H9 (cell line): ENCODE results near the gene DKK3. TPM values are rescaled to one million over a fixed set of nuclear protein-coding genes. Genes with fewer than 3 reads are reported as not detected.

Experiments
- DNase-seq: peaks from one replicate; pipeline ENCODE4 v3.0.0-alpha.2; 2017
- H2AFZ ChIP-seq: one replicate; pipeline ENCODE4 v1.6.1; 2013; ENCODE audit warnings: mild to moderate bottlenecking, low read length, control low read depth, moderate library complexity
- H2AK5ac ChIP-seq: 2 replicates; pipeline ENCODE4 v1.6.1; 2013; ENCODE audit warnings: low read length, control low read depth, mixed read lengths; ENCODE audit not compliant: insufficient read length
- H2BK120ac ChIP-seq: one replicate; pipeline ENCODE4 v1.6.1; 2013; ENCODE audit warnings: low read depth, mild to moderate bottlenecking, low read length, control low read depth, inconsistent platforms; ENCODE audit not compliant: poor library complexity, severe bottlenecking
- H2BK12ac ChIP-seq: 2 replicates; pipeline ENCODE4 v1.6.1; 2013; ENCODE audit warnings: low read length, control low read depth, mixed read lengths, low read depth; ENCODE audit not compliant: insufficient read length
- H2BK15ac ChIP-seq: 2 replicates; pipeline ENCODE4 v1.6.1; 2013; ENCODE audit warnings: low read depth, low read length, control low read depth
- H2BK20ac ChIP-seq: one replicate; pipeline ENCODE4 v1.6.1; 2013; ENCODE audit warnings: low read depth, mild to moderate bottlenecking, low read length, control low read depth, inconsistent platforms; ENCODE audit not compliant: poor library complexity, severe bottlenecking
- H2BK5ac ChIP-seq: 2 replicates; pipeline ENCODE4 v1.6.1; 2013; ENCODE audit warnings: low read length, control low read depth, mixed read lengths; ENCODE audit not compliant: insufficient read length
- H3K14ac ChIP-seq: 2 replicates; pipeline ENCODE4 v1.6.1; 2013; ENCODE audit warnings: low read length, control low read depth; ENCODE audit not compliant: insufficient read depth
- H3K18ac ChIP-seq: 2 replicates; pipeline ENCODE4 v1.6.1; 2013; ENCODE audit warnings: low read depth, mild to moderate bottlenecking, mixed read lengths, low read length, control low read depth; ENCODE audit not compliant: insufficient read length
- H3K23ac ChIP-seq: 2 replicates; pipeline ENCODE4 v1.6.1; 2013; ENCODE audit warnings: low read length, control low read depth, mixed read lengths, low read depth; ENCODE audit not compliant: insufficient read length
- H3K23me2 ChIP-seq: 2 replicates; pipeline ENCODE4 v1.6.1; 2013; ENCODE audit warnings: low read depth, mild to moderate bottlenecking, mixed read lengths, low read length, control low read depth; ENCODE audit not compliant: insufficient read length, poor library complexity, severe bottlenecking
- H3K27ac ChIP-seq: 2 replicates; pipeline ENCODE4 v1.5.1; 2013; ENCODE audit warnings: low read length, control low read depth, mixed read lengths, low read depth; ENCODE audit not compliant: insufficient read length
- H3K27me3 ChIP-seq: 2 replicates; pipeline ENCODE4 v1.6.1; 2013; ENCODE audit warnings: low read length, control low read depth, inconsistent platforms; ENCODE audit not compliant: insufficient read depth
- H3K4ac ChIP-seq: 2 replicates; pipeline ENCODE4 v1.6.1; 2013; ENCODE audit warnings: low read depth, mild to moderate bottlenecking, control low read depth, inconsistent platforms, low read length, moderate library complexity
- H3K4me1 ChIP-seq: 2 replicates; pipeline ENCODE4 v1.6.1; 2013; ENCODE audit warnings: low read length, control low read depth, inconsistent platforms; ENCODE audit not compliant: insufficient read depth
- H3K4me2 ChIP-seq: 2 replicates; pipeline ENCODE4 v1.6.1; 2013; ENCODE audit warnings: low read length, control low read depth, mixed read lengths; ENCODE audit not compliant: insufficient read length, insufficient read depth
- H3K56ac ChIP-seq: 2 replicates; pipeline ENCODE4 v1.6.1; 2013; ENCODE audit warnings: low read depth, mild to moderate bottlenecking, mixed read lengths, low read length, control low read depth; ENCODE audit not compliant: insufficient read length
- H3K79me1 ChIP-seq: 2 replicates; pipeline ENCODE4 v1.6.1; 2013; ENCODE audit warnings: low read depth, mild to moderate bottlenecking, moderate library complexity, low read length, control low read depth, inconsistent platforms; ENCODE audit not compliant: insufficient read depth, poor library complexity, severe bottlenecking
- H3K79me2 ChIP-seq: 2 replicates; pipeline ENCODE4 v1.6.1; 2013; ENCODE audit warnings: low read length, control low read depth, inconsistent platforms; ENCODE audit not compliant: insufficient read depth
- H3K9ac ChIP-seq: 2 replicates; pipeline ENCODE4 v1.6.1; 2013; ENCODE audit warnings: low read length, control low read depth, mixed read lengths; ENCODE audit not compliant: insufficient read length; ENCODE audit errors: extremely low read depth
- H3K9me3 ChIP-seq: one replicate; pipeline ENCODE4 v1.6.1; 2013; ENCODE audit warnings: low read depth, low read length, inconsistent platforms; ENCODE audit not compliant: control insufficient read depth
- H3T11ph ChIP-seq: one replicate; pipeline ENCODE4 v1.6.1; 2013; ENCODE audit warnings: mild to moderate bottlenecking, low read length, control low read depth, inconsistent platforms
- H4K20me1 ChIP-seq: one replicate; pipeline ENCODE4 v1.6.1; 2013; ENCODE audit not compliant: control insufficient read depth, insufficient read length, insufficient read depth
- H4K5ac ChIP-seq: 2 replicates; pipeline ENCODE4 v1.6.1; 2013; ENCODE audit warnings: low read depth, mild to moderate bottlenecking, mixed read lengths, low read length, control low read depth; ENCODE audit not compliant: insufficient read length
- H4K8ac ChIP-seq: replicated peaks from 2 replicates; pipeline ENCODE4 v1.6.1; 2013; ENCODE audit warnings: low read length, control low read depth, mixed read lengths, low read depth; ENCODE audit not compliant: insufficient read length
- H4K91ac ChIP-seq: 2 replicates; pipeline ENCODE4 v1.6.1; 2013; ENCODE audit warnings: low read depth, mild to moderate bottlenecking, moderate library complexity, mixed read lengths, low read length, control low read depth; ENCODE audit not compliant: insufficient read length
- H3K27ac Mint-ChIP-seq, 3 experiments: 2 replicates in 2 of 3; 3 replicates in 1 of 3; pipeline ENCODE4 v1.8.0; 2020 to 2021; ENCODE audit warnings: mixed read lengths in 3 of 3, mild to moderate bottlenecking in 1 of 3, moderate library complexity in 1 of 3
- H3K27me3 Mint-ChIP-seq: 2 replicates; pipeline ENCODE4 v1.8.0; 2021; ENCODE audit warnings: low read depth, mild to moderate bottlenecking, moderate library complexity, mixed read lengths
- H3K36me3 Mint-ChIP-seq, 3 experiments: 2 replicates in 2 of 3; 3 replicates in 1 of 3; pipeline ENCODE4 v1.8.0; 2020 to 2021; ENCODE audit warnings: low read depth in 3 of 3, mixed read lengths in 3 of 3; ENCODE audit not compliant: insufficient read depth in 1 of 3
- H3K4me1 Mint-ChIP-seq, 2 experiments: 2 replicates each; pipeline ENCODE4 v1.8.0; 2020; ENCODE audit warnings: mixed read lengths in 2 of 2
- H3K4me3 Mint-ChIP-seq, 2 experiments: 2 replicates in 1 of 2; 3 replicates in 1 of 2; pipeline ENCODE4 v1.8.0; 2020 to 2021; ENCODE audit warnings: mild to moderate bottlenecking in 2 of 2, mixed read lengths in 2 of 2, moderate library complexity in 1 of 2
- H3K9me3 Mint-ChIP-seq, 2 experiments: 2 replicates in 1 of 2; 3 replicates in 1 of 2; pipeline ENCODE4 v1.8.0; 2020; ENCODE audit warnings: mild to moderate bottlenecking in 2 of 2, mixed read lengths in 2 of 2, moderate library complexity in 1 of 2
- WGBS: extraction: QIAGEN DNeasy Blood & Tissue Kit; methylation state at CpG from one replicate; pipeline ENCODE4 v1.1.7; 2013; ENCODE audit warnings: missing lambda C conversion rate, low lambda C conversion rate, mixed read lengths; ENCODE audit not compliant: insufficient read length; ENCODE audit errors: extremely low coverage; 5-methylcytosine and 5-hydroxymethylcytosine counted together
- total RNA-seq: library from RNA; stranded (reverse); gene quantifications from 2 replicates; pipeline ENCODE4 v1.2.1, GENCODE V29; 2021
- TF ChIP-seq, protein P1 (sequence below): fragments of 200-600 bp; sonication (generic); conservative IDR thresholded peaks from 3 replicates; pipeline ENCODE4 v1.8.0; 2021; ENCODE audit warnings: antibody characterized with exemption, mild to moderate bottlenecking

Gene DKK3
- total RNA-seq, 1 experiment from 2014 or later, result 17.1 TPM

GRCh38 chr11:11975201-11976092 is 33.0 kb downstream of the DKK3 start:
- no peaks in the 10 kb centered on the region; the same call in 1 of the 2 replicates for H3K27me3 Mint-ChIP-seq
- no peak overlapping the region for H3K27ac ChIP-seq
- H4K5ac ChIP-seq, result no peak overlapping the region
- H3K9ac ChIP-seq, result no peak overlapping the region
- no peaks in the 10 kb centered on the region for H3K27me3 ChIP-seq
- no peak overlapping the region for H3T11ph ChIP-seq
- H3K36me3 Mint-ChIP-seq, result peaks cover 0 to 2% (median 0%) of the 10 kb centered on the region in 3 experiments; a peak in 2 of 7 replicates
- no peak overlapping the region for H2BK5ac ChIP-seq
- no peak overlapping the region for H3K4me3 Mint-ChIP-seq
- no peak overlapping the region for H2BK12ac ChIP-seq
- no peak overlapping the region for H4K8ac ChIP-seq
- H2AK5ac ChIP-seq, result no peak overlapping the region
- no peak overlapping the region for H3K18ac ChIP-seq
- H3K4me1 Mint-ChIP-seq, result peaks cover 19 to 23% of the 10 kb centered on the region in 2 experiments
- H4K91ac ChIP-seq, result no peak overlapping the region
- no peaks in the 10 kb centered on the region for H3K9me3 ChIP-seq
- TF ChIP-seq, protein P1, sequence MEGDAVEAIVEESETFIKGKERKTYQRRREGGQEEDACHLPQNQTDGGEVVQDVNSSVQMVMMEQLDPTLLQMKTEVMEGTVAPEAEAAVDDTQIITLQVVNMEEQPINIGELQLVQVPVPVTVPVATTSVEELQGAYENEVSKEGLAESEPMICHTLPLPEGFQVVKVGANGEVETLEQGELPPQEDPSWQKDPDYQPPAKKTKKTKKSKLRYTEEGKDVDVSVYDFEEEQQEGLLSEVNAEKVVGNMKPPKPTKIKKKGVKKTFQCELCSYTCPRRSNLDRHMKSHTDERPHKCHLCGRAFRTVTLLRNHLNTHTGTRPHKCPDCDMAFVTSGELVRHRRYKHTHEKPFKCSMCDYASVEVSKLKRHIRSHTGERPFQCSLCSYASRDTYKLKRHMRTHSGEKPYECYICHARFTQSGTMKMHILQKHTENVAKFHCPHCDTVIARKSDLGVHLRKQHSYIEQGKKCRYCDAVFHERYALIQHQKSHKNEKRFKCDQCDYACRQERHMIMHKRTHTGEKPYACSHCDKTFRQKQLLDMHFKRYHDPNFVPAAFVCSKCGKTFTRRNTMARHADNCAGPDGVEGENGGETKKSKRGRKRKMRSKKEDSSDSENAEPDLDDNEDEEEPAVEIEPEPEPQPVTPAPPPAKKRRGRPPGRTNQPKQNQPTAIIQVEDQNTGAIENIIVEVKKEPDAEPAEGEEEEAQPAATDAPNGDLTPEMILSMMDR, result no peak
- H2BK15ac ChIP-seq, result no peak overlapping the region
- no peaks in the 10 kb centered on the region for H3K79me2 ChIP-seq
- H3K79me1 ChIP-seq, result no peaks in the 10 kb centered on the region
- no peaks in the 10 kb centered on the region for H4K20me1 ChIP-seq
- no peak overlapping the region for H3K4ac ChIP-seq
- WGBS, result no CpG with 5 or more reads among the region's 11 CpGs
- no peak overlapping the region for H2AFZ ChIP-seq
- H3K23ac ChIP-seq, result no peak overlapping the region
- H2BK20ac ChIP-seq, result no peak overlapping the region
- H3K4me1 ChIP-seq, result no peaks in the 10 kb centered on the region
- H3K23me2 ChIP-seq, result no peaks in the 10 kb centered on the region
- no peak overlapping the region for H3K14ac ChIP-seq
- no peak overlapping the region for H3K56ac ChIP-seq
- no peak overlapping the region for H3K4me2 ChIP-seq
- DNase-seq, result peak; percentile 19
- H2BK120ac ChIP-seq, result no peak overlapping the region
- no peaks in the 10 kb centered on the region for H3K9me3 Mint-ChIP-seq
- no peak overlapping the region; a peak in 1 of 7 replicates for H3K27ac Mint-ChIP-seq
